Activated B cell treated with CpG ODN at 0.5 μM for 24 hours (primary cell): ENCODE results near the gene GSTP1. TPM values are rescaled to one million over a fixed set of nuclear protein-coding genes. Genes with fewer than 3 reads are reported as not detected.
"Not testable (repeated sequence)": the region's sequence is repeated elsewhere in the genome, so short reads cannot be mapped to it uniquely, and the experiment has no call there.

ENCODE experiments used
- ATAC-seq: fragments of 200-7000 bp; cut with Tn5 transposase; one replicate; pipeline ENCODE4 v1.10.0; 2021; ENCODE audit warnings: low read depth, mild to moderate bottlenecking, moderate library complexity
- CTCF ChIA-PET: fragments of 350-600 bp; sonication (Branson Sonifier 250); formaldehyde crosslinking; loops from one replicate; lab custom pipeline; 2021; ENCODE audit warnings: antibody characterized with exemption; lab: Charles Lee
- POLR2A ChIA-PET: fragments of 350-600 bp; sonication (Branson Sonifier 250); formaldehyde crosslinking; loops from one replicate; lab custom pipeline; 2021; ENCODE audit warnings: antibody characterized with exemption; lab: Charles Lee
- DNase-seq: peaks from one replicate; pipeline ENCODE4 v3.0.0; 2022
- H3K27ac Mint-ChIP-seq: one replicate; pipeline ENCODE4 v1.8.0; 2020; ENCODE audit warnings: mixed read lengths
- H3K27me3 Mint-ChIP-seq: one replicate; pipeline ENCODE4 v1.8.0; 2021; ENCODE audit warnings: mixed read lengths
- H3K36me3 Mint-ChIP-seq: one replicate; pipeline ENCODE4 v1.8.0; 2021; ENCODE audit warnings: low read depth, mixed read lengths
- H3K4me1 Mint-ChIP-seq: one replicate; pipeline ENCODE4 v1.8.0; 2021; ENCODE audit warnings: mixed read lengths
- H3K4me3 Mint-ChIP-seq: one replicate; pipeline ENCODE4 v1.8.0; 2020; ENCODE audit warnings: mild to moderate bottlenecking, mixed read lengths
- H3K9me3 Mint-ChIP-seq: one replicate; pipeline ENCODE4 v1.8.0; 2020; ENCODE audit warnings: mixed read lengths
- intact Hi-C: fragments of 100-400 bp; cut with micrococcal nuclease; formaldehyde crosslinking; loops from one replicate; pipeline ENCODE4 v1.15.1; 2024
- total RNA-seq: library from RNA; stranded (reverse); gene quantifications from 2 replicates; pipeline ENCODE4 v1.2.3, GENCODE V29; 2022
- TF ChIP-seq, protein P1 (sequence below): fragments of 200-600 bp; IDR thresholded peaks from one replicate; pipeline ENCODE4 v1.8.0; 2022; ENCODE audit warnings: antibody characterized with exemption, mild to moderate bottlenecking

The GSTP1 gene
- total RNA-seq, 1 donor from 2014 or later: 331 TPM

DNA sequence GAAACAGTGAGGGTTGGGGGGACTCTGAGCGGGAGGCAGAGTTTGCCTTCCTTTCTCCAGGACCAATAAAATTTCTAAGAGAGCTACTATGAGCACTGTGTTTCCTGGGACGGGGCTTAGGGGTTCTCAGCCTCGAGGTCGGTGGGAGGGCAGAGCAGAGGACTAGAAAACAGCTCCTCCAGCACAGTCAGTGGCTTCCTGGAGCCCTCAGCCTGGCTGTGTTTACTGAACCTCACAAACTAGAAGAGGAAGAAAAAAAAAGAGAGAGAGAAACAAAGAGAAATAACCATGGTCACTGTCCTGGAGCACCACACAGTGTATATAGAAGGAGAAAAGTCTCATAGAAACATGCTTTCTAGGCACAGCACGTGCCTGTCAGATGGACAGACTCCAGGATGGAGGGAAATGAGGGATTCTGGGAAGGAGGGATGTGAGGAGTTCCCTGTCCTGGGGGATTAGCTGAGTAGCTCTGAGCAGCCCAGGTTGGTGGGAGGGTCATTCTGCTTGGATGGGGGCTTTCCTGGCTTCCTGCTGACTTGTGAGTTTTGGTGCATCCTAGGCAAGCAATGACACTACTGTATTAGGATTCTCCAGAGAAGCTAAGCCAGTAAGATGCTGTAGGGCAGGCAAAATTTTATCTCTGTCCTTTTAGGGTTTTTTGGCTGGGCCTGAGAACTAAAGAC is 3.1 kb downstream of the GSTP1 start:
- no peak for ATAC-seq
- Mint-ChIP-seq H3K4me1 (peaks cover 81% of the 10 kb centered on the region), H3K9me3 (peaks cover 2% of the 10 kb centered on the region), H3K27ac (peak overlapping the region; percentile 99), H3K4me3 (peak overlapping the region; percentile 84), H3K27me3 (no peaks in the 10 kb centered on the region), H3K36me3 (peaks cover 32% of the 10 kb centered on the region)
- intact Hi-C loops: loop anchor here (5.0 kb wide), 2 partner anchors 184 to 234 kb away; partner anchors contain the start of genes POLD4, PPP1CA and TBC1D10C
- CTCF ChIA-PET: interaction anchor here (0.7 kb wide), 1 partner anchor 61 kb away, joined by 3 read pairs; no protein-coding TSS in a partner anchor
- TF ChIP-seq, protein P1, sequence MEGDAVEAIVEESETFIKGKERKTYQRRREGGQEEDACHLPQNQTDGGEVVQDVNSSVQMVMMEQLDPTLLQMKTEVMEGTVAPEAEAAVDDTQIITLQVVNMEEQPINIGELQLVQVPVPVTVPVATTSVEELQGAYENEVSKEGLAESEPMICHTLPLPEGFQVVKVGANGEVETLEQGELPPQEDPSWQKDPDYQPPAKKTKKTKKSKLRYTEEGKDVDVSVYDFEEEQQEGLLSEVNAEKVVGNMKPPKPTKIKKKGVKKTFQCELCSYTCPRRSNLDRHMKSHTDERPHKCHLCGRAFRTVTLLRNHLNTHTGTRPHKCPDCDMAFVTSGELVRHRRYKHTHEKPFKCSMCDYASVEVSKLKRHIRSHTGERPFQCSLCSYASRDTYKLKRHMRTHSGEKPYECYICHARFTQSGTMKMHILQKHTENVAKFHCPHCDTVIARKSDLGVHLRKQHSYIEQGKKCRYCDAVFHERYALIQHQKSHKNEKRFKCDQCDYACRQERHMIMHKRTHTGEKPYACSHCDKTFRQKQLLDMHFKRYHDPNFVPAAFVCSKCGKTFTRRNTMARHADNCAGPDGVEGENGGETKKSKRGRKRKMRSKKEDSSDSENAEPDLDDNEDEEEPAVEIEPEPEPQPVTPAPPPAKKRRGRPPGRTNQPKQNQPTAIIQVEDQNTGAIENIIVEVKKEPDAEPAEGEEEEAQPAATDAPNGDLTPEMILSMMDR: no peak
- POLR2A ChIA-PET: interaction anchor here (0.8 to 4.9 kb wide), 7 partner anchors 8 to 242 kb away, joined by 3 to 66 read pairs (median 4); partner anchors contain the start of genes NUDT8 and POLD4
- no peak for DNase-seq

DNA sequence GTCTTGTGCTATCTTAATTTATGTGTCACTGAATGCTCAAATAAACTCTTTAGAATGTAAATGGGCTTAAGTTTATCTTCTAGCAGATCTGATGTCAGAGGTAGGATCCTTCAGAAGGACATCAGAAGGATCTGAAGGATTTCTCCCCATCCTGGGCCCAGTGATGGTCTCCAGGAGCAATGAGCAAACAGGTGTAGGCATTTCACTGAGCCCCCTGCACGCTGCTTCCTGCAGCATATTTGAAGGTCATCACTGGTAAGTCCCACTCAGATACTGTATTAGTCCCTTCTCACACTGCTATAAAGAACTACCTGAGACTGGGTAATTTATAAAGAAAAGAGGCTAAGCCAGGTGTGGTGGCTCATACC is 4.5 kb downstream of the GSTP1 start:
- intact Hi-C loops: loop anchor here (1.0 to 5.0 kb wide), 5 partner anchors 18 to 236 kb away; partner anchors contain the start of genes CDK2AP2, NDUFV1, POLD4 and PPP1CA
- Mint-ChIP-seq H3K9me3 (peaks cover 2% of the 10 kb centered on the region), H3K36me3 (peaks cover 32% of the 10 kb centered on the region), H3K27ac (peak overlapping the region; percentile 99), H3K4me1 (peaks cover 68% of the 10 kb centered on the region), H3K27me3 (no peaks in the 10 kb centered on the region), H3K4me3 (peak overlapping the region; percentile 77)
- POLR2A ChIA-PET: interaction anchor here (0.6 to 3.8 kb wide), 10 partner anchors 8 to 1243 kb away, joined by 3 to 28 read pairs (median 4); partner anchors contain the start of genes KDM2A, NUDT8, POLD4 and PPP1CA
- CTCF ChIA-PET: interaction anchor here (1.0 kb wide), 1 partner anchor 16 kb away, joined by 4 read pairs; no protein-coding TSS in a partner anchor
- ATAC-seq: peak; percentile 37
- TF ChIP-seq, protein P1: no peak
- DNase-seq: no peak

DNA sequence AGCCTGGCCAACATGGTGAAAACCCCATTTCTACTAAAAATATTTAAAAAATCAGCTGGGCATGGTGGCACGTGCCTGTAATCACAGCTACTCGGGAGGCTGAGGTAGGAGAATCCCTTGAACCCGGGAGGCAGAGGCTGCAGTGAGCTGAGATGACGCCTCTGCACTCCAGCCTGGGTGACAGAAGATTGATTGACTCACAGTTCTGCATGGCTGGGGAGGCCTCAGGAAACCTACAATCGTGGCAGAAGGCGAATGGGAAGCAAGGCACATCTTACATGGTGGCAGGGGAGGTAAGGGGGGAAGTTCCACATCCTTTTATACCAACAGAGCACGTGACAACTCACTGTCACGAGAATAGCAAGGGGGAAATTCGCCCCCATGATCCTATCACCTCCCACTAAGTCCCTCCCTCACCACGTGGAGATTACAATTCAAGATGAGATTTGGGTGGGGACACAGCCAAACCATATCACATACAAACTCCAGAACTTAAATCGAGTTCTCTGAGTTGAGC is 5.3 kb downstream of the GSTP1 start:
- intact Hi-C loops: loop anchor here (1.0 to 5.0 kb wide), 5 partner anchors 17 to 237 kb away; partner anchors contain the start of genes CDK2AP2, NDUFV1, POLD4 and PPP1CA
- POLR2A ChIA-PET: interaction anchor here (3.3 to 3.8 kb wide), 2 partner anchors 24 to 41 kb away, joined by 19 to 28 read pairs; partner anchors contain the start of gene NUDT8
- DNase-seq, H3K27me3 Mint-ChIP-seq, CTCF ChIA-PET, ATAC-seq, H3K9me3 Mint-ChIP-seq: not testable (repeated sequence)
- Mint-ChIP-seq H3K27ac (peak overlapping the region; percentile 99), H3K4me3 (peak overlapping the region; percentile 28), H3K4me1 (peaks cover 66% of the 10 kb centered on the region), H3K36me3 (peaks cover 32% of the 10 kb centered on the region)

DNA sequence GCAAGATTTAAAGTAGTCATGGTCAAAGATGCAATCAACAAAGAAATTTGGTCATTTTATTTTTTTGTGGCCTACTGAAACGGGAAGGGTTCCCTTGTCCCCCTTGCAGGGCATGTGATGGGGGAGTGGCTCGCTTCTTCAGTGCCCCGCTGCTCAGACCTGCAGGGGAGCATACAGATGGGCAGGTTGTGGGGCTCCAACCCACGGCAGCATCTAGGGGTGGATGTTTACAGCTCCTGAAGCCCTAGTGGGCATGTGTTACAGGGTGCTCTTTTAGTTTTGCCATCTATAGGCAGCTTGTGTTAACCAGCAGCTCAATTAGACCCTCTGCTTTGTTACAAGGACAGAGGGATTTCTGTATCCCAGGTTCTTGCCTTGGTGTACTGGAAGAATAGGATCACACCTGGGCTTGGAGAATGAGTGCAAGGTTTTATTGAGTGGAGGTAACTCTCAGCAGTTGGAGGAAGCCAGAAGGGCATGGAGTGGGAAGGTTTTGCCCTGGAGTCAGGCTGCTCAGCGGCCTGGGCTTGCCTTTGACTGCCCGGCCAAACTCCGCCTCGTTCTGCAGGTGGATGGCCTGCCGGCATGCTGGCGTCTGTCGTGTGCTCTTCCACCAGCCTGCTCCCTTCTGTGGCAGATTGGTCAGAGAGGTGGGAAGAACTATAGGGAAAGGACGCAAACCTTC is 9.4 kb downstream of the GSTP1 start:
- H3K36me3 Mint-ChIP-seq: peaks cover 2% of the 10 kb centered on the region
- no peak for ATAC-seq
- H3K4me1 Mint-ChIP-seq: peaks cover 26% of the 10 kb centered on the region
- no peak overlapping the region for H3K4me3 Mint-ChIP-seq
- no peaks in the 10 kb centered on the region for H3K9me3 Mint-ChIP-seq
- ChIA-PET CTCF (interaction anchor here (1.2 to 2.2 kb wide), 2 partner anchors 21 to 36 kb away, joined by 3 to 5 read pairs; partner anchors contain the start of gene NUDT8), POLR2A (interaction anchor here (1.5 kb wide), 1 partner anchor 9 kb away, joined by 5 read pairs; no protein-coding TSS in a partner anchor)
- no peak overlapping the region for H3K27ac Mint-ChIP-seq
- TF ChIP-seq, protein P1: no peak
- DNase-seq: no peak
- no peaks in the 10 kb centered on the region for H3K27me3 Mint-ChIP-seq
- intact Hi-C loops: no loop called here

DNA sequence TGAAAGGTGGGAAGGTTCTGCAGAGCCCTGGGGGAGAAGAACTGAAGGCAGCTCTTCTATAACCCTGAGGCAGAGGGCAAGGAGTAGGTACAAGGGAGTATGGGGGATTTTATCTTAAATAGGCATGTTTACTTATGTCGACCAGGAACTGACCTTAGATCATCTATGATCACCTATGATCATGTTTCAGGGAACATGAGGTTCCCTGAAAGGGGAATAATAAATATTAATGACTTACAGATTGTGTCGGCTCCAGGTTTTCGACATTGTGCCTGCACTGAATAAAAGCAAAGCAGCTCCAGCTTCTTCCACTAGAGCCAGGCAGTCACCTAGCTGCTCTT is 9.9 kb downstream of the GSTP1 start:
- TF ChIP-seq, protein P1: no peak
- intact Hi-C loops: no loop called here

More for the DNA sequence above, 9.9 kb downstream of the GSTP1 start:
- ATAC-seq: no peak
- DNase-seq: no peak
- Mint-ChIP-seq H3K27me3 (no peaks in the 10 kb centered on the region), H3K9me3 (no peaks in the 10 kb centered on the region), H3K4me1 (peaks cover 21% of the 10 kb centered on the region), H3K36me3 (no peaks in the 10 kb centered on the region), H3K4me3 (no peak overlapping the region), H3K27ac (no peak overlapping the region)
- ChIA-PET POLR2A (interaction anchor here (1.5 kb wide), 1 partner anchor 9 kb away, joined by 5 read pairs; no protein-coding TSS in a partner anchor), CTCF (no interaction called here)
